Left ventricle myocardium inferior (tissue), 1 donor: ENCODE results near the gene PPIE. TPM values are rescaled to one million over a fixed set of nuclear protein-coding genes. Genes with fewer than 3 reads are reported as not detected.
"Not testable (repeated sequence)": the region's sequence is repeated elsewhere in the genome, so short reads cannot be mapped to it uniquely, and the experiment has no call there.

Source experiments
- DNase-seq: peaks from one replicate; pipeline ENCODE4 v3.0.0-alpha.2; 2020
- H3K27ac ChIP-seq: fragments of 200-600 bp; replicated peaks from 2 replicates; pipeline ENCODE4 v1.8.0; 2021
- H3K27me3 ChIP-seq: fragments of 200-600 bp; 2 replicates; pipeline ENCODE4 v1.8.0; 2021; ENCODE audit warnings: low read depth
- H3K36me3 ChIP-seq: fragments of 200-600 bp; 2 replicates; pipeline ENCODE4 v1.8.0; 2021
- H3K4me1 ChIP-seq: fragments of 200-600 bp; 2 replicates; pipeline ENCODE4 v1.8.0; 2021
- H3K4me3 ChIP-seq: fragments of 200-600 bp; 2 replicates; pipeline ENCODE4 v1.8.0; 2021; ENCODE audit warnings: mild to moderate bottlenecking, moderate library complexity
- H3K9me3 ChIP-seq: fragments of 200-600 bp; replicated peaks from 2 replicates; pipeline ENCODE4 v1.8.0; 2021
- intact Hi-C: fragments of 100-400 bp; cut with micrococcal nuclease; formaldehyde crosslinking; loops from one replicate; pipeline ENCODE4 v1.11.0; 2022
- total RNA-seq: library from RNA; stranded (reverse); fragmentation: NEBNext Ultra II Directional; extraction: Animal tissue kit (Norgen Biotek cat#: 25700); gene quantifications from one replicate; pipeline ENCODE4 v1.2.1, GENCODE V29; 2021
- TF ChIP-seq, protein P1 (sequence below): fragments of 200-600 bp; IDR thresholded peaks from 2 replicates; pipeline ENCODE4 v1.8.0; 2021; ENCODE audit warnings: antibody characterized with exemption, mild to moderate bottlenecking, borderline replicate concordance
- donor health status: DM: no; HTN: yes; CAD: no; lungs with severe emphysema.

PPIE gene
- total RNA-seq, 1 donor from 2014 or later, result 29.4 TPM

- H3K4me1 ChIP-seq, DNase-seq, H3K36me3 ChIP-seq, intact Hi-C loops, H3K27me3 ChIP-seq, H3K27ac ChIP-seq, H3K4me3 ChIP-seq, H3K9me3 ChIP-seq: not testable (repeated sequence)
Observed at GRCh38 chr1:39766466-39766865, 27.8 kb downstream of the PPIE start.

DNA sequence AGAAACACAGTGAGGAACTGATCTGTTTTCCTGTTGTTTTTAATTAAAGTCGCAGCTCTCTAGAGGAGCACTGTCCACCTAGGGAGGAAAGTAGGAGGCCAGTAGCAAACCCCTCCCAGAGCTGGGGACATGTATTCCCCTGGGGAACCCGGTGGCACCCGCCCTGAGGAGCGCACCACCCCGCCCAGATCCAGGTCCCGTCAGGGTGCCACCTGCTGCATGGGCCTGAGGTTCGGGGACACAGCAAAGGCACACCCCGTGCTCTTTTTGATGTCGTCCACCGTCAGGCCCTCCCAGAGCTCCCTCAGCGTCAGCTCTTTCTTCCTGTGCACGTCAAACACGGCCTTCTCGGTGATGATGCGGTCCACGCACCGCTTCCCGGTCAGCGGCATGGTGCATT is 30.8 kb downstream of the PPIE start:
- H3K27me3 ChIP-seq, H3K4me1 ChIP-seq, DNase-seq, H3K4me3 ChIP-seq, H3K9me3 ChIP-seq, intact Hi-C loops, H3K36me3 ChIP-seq, H3K27ac ChIP-seq: not testable (repeated sequence)

- intact Hi-C loops, H3K27ac ChIP-seq, H3K4me3 ChIP-seq, H3K4me1 ChIP-seq, H3K36me3 ChIP-seq, DNase-seq, H3K9me3 ChIP-seq: not testable (repeated sequence)
- H3K27me3 ChIP-seq, result peaks cover 13% of the 10 kb centered on the region
Observed at GRCh38 chr1:39770100-39771021, 31.7 kb downstream of the PPIE start.

DNA sequence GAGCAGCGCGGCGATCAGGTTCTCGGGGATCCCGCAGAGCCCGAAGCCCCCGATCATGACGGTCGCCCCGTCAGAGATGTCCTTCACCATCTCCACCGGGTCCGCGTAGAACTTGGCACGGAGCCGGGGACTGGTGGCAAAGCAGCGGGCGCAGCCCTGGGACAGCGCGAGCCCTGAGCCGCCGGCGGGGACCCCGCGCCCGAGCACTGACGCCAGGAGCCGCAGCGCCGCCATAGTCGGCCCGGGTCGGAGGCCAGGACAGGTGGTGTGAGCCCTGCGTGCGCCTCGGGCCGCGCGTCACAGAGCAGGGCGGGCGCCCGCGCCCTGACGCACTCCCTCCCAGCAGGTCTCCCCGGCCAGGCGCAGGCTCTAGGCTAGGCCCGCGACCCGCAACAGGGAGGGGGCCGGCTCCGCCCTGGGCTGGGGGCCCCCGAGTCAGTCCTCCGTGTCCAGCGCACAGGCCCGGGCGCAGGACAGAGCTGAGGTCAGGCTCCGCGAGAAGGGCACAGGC is 32.4 kb downstream of the PPIE start, which contains the start of gene OXCT2:
Gene OXCT2 (minus strand): TSS at position 327 of the 511 bp plus-strand sequence. CDS start 93 bp downstream, at position 234.
- H3K4me3 ChIP-seq, result peak within 1 kb of the TSS; percentile 50
- intact Hi-C loops, H3K9me3 ChIP-seq, H3K27ac ChIP-seq, DNase-seq, H3K4me1 ChIP-seq, H3K36me3 ChIP-seq: not testable (repeated sequence)
- peaks cover 17% of the 10 kb centered on the region for H3K27me3 ChIP-seq

DNA sequence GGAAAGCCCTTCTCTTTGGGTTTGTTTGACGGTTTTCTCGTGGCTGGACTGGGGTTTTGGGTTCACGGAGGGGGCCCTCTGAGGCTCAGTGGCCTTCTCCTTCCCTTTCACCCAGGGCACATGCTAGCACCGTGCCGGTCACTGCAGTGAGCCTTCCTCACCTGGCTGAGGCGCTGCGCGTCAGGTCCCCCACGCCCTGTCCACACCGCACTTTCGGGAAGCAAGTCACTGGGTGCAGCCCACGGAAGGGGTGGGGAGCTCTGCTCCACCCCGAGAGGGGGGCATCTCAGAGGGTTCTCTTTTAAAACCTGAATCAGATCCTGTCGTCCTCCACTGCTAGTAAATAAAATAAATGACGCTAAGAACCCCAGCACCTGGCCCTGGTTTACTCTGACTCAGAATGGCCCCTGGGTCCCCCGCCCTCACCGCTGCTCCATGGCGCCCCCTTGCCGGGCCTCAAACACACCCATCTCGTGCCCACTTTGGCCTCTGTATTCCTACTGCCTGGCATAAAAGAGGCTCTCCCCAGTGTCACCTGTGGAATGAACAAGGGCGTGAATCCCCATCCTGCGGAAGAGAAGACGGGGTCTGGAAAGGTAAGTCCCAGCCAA is 34.8 kb downstream of the PPIE start:
- H3K36me3 ChIP-seq, result not testable (repeated sequence)

DNA sequence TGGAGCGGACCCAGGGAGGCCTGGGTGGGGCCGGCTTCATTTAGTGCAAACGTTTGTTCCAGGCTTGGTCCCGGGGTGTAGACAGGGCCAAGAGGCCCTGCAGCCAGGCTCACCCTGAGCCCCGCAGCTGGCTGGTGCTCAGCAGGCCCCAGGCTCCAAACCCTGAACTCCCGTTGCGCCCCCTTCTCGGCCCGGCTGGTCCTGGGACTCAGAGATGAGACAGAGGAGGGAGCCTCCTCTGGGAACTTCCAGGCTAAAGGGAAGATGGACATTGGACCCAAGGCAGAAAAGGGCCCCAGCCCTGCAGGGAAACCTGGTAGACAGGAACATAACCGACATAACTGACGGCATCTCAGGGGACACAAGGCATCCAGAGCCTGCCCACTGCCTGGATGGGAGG is 36.5 kb downstream of the PPIE start:
- H3K36me3 ChIP-seq, H3K27ac ChIP-seq, H3K9me3 ChIP-seq, DNase-seq, H3K4me3 ChIP-seq, H3K4me1 ChIP-seq, intact Hi-C loops: not testable (repeated sequence)
- peaks cover 40% of the 10 kb centered on the region for H3K27me3 ChIP-seq

More for the DNA sequence above, 34.8 kb downstream of the PPIE start:
- DNase-seq, H3K4me3 ChIP-seq, H3K27ac ChIP-seq, intact Hi-C loops, H3K4me1 ChIP-seq, H3K9me3 ChIP-seq: not testable (repeated sequence)
- peaks cover 27% of the 10 kb centered on the region for H3K27me3 ChIP-seq

- H3K9me3 ChIP-seq, DNase-seq, H3K36me3 ChIP-seq, H3K27ac ChIP-seq, intact Hi-C loops, H3K4me1 ChIP-seq, H3K4me3 ChIP-seq: not testable (repeated sequence)
- peaks cover 46% of the 10 kb centered on the region for H3K27me3 ChIP-seq
Observed at GRCh38 chr1:39775676-39776399, 37.2 kb downstream of the PPIE start.

GRCh38 chr1:39776400-39776713 is 37.7 kb downstream of the PPIE start:
- TF ChIP-seq, protein P1, sequence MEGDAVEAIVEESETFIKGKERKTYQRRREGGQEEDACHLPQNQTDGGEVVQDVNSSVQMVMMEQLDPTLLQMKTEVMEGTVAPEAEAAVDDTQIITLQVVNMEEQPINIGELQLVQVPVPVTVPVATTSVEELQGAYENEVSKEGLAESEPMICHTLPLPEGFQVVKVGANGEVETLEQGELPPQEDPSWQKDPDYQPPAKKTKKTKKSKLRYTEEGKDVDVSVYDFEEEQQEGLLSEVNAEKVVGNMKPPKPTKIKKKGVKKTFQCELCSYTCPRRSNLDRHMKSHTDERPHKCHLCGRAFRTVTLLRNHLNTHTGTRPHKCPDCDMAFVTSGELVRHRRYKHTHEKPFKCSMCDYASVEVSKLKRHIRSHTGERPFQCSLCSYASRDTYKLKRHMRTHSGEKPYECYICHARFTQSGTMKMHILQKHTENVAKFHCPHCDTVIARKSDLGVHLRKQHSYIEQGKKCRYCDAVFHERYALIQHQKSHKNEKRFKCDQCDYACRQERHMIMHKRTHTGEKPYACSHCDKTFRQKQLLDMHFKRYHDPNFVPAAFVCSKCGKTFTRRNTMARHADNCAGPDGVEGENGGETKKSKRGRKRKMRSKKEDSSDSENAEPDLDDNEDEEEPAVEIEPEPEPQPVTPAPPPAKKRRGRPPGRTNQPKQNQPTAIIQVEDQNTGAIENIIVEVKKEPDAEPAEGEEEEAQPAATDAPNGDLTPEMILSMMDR, result no peak
- DNase-seq, result no peak
- no peak overlapping the region for H3K4me3 ChIP-seq
- H3K27me3 ChIP-seq, result peaks cover 41% of the 10 kb centered on the region
- H3K9me3 ChIP-seq, result no peaks in the 10 kb centered on the region
- no peaks in the 10 kb centered on the region for H3K4me1 ChIP-seq
- intact Hi-C loops, result no loop called here
- no peaks in the 10 kb centered on the region for H3K36me3 ChIP-seq
- H3K27ac ChIP-seq, result no peak overlapping the region
